ENCODE data around the gene UBE2M. TPM values are rescaled to one million over a fixed set of nuclear protein-coding genes. Genes with fewer than 3 reads are reported as not detected.
"Not testable (repeated sequence)": the region's sequence is repeated elsewhere in the genome, so short reads cannot be mapped to it uniquely, and the experiment has no call there.

UBE2M gene
- polyA plus RNA-seq, 1 experiment: 82.5 TPM

DNA sequence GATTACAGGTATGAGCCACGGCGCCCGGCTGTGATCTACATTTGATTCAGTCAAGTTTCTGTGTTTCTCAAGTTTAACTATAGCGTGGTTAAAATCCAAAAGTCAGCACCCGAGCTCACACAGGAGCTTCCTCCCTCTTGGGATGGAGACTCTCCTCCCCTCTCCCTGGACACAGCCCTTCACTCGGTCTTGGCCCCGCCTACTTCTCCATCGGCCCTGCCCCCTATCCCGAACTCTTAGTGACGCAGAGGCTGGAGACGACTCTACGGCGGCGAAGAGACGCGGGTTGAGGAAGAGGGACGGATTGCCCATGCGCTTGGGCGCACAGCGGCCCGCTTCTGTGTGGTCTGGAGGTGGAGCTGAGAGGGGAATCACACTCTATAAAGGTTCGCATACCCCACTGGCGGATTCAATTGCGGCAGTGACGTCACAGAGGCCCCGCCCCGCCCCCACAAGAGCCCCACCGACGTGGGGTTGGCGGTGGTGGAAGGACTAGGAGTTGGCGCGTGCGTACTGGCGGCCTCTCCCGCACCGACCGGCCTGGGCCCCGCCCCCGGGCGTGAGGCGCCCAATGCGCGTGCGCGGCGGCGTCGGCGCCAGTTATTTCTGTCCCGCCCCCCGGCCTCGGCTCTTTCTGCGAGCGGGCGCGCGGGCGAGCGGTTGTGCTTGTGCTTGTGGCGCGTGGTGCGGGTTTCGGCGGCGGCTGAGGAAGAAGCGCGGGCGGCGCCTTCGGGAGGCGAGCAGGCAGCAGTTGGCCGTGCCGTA lies 14.4 kb downstream of the UBE2M start, which contains the start of gene TRIM28:
TSS of gene TRIM28 (plus strand) at position 239 of the 765 bp plus-strand sequence. CDS start 694 bp downstream, outside the sequence.
- ChIA-PET CTCF (interaction anchor here (0.6 to 1.4 kb wide), 4 partner anchors 24 to 714 kb away, joined by 3 to 5 read pairs (median 3); partner anchors contain the start of genes ZBTB45 and ZNF587B), POLR2A (interaction anchor here (0.6 to 3.2 kb wide), 15 partner anchors 10 to 1138 kb away, joined by 3 to 54 read pairs (median 5); partner anchors contain the start of genes CHMP2A, UBE2M, ZBTB45 and ZNF324B)
- Histone ChIP-seq H3K9me3 (ENCODE audit: control insufficient read depth, insufficient read depth, low read length) (no peaks in the 10 kb centered on the region; the same call in 1 of the 2 replicates), H3K27me3 (ENCODE audit: control insufficient read depth, insufficient read depth, low read length) (peaks cover 6% of the 10 kb centered on the region), H3K4me3 (ENCODE audit: low read depth, low read length) (peak within 1 kb of the TSS; percentile 84), H3K27ac (ENCODE audit: low read depth, low read length) (peak within 1 kb of the TSS; percentile 97)
- DNase-seq (ENCODE audit: low read depth, low spot score): peak; percentile 99
- TF ChIP-seq, protein P1, sequence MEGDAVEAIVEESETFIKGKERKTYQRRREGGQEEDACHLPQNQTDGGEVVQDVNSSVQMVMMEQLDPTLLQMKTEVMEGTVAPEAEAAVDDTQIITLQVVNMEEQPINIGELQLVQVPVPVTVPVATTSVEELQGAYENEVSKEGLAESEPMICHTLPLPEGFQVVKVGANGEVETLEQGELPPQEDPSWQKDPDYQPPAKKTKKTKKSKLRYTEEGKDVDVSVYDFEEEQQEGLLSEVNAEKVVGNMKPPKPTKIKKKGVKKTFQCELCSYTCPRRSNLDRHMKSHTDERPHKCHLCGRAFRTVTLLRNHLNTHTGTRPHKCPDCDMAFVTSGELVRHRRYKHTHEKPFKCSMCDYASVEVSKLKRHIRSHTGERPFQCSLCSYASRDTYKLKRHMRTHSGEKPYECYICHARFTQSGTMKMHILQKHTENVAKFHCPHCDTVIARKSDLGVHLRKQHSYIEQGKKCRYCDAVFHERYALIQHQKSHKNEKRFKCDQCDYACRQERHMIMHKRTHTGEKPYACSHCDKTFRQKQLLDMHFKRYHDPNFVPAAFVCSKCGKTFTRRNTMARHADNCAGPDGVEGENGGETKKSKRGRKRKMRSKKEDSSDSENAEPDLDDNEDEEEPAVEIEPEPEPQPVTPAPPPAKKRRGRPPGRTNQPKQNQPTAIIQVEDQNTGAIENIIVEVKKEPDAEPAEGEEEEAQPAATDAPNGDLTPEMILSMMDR (IDR thresholded peaks at IDR 0.05; ENCODE audit: low read depth, low read length): no peak

DNA sequence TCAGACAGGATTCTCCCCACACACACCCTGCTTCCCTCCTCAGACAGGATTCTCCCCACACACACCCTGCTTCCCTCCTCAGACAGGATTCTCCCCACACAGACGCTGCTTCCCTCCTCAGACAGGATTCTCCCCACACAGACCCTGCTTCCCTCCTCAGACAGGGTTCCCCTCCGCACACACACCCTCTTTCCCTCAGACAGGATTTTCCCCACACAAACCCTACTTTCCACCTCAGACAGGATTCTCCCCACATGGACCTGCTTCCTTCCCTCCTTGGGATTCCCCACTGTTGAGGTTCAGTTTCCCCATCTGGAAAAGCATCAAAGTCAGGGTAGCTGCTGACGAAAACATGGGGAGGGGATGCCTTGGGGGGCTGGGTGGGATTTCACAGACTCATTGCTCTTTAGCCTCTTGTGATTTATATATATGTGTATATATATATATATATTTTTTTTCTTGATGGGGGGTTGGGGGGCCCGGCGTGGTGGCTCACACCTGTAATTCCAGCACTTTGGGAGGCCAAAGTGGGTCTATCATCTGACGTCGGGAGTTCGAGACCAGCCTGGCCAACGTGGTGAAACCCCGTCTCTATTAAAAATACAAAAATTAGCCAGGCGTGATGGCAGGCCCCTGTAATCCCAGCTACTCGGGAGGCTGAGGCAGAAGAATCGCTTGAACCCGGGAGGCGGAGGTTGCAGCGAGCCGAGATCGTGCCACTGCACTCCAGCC lies 15.6 kb downstream of the UBE2M start:
- CTCF ChIA-PET: interaction anchor here (1.1 to 1.4 kb wide), 3 partner anchors 23 to 38 kb away, joined by 3 to 5 read pairs (median 3); partner anchors contain the start of gene ZBTB45
- POLR2A ChIA-PET: interaction anchor here (1.0 to 3.2 kb wide), 4 partner anchors 11 to 91 kb away, joined by 4 to 54 read pairs (median 34); partner anchors contain the start of genes CHMP2A, UBE2M, ZBTB45 and ZNF324B
- not testable (repeated sequence) for DNase-seq (ENCODE audit: low read depth, low spot score); H3K9me3 ChIP-seq (ENCODE audit: control insufficient read depth, insufficient read depth, low read length)
- peaks cover 18% of the 10 kb centered on the region for H3K27me3 ChIP-seq (ENCODE audit: control insufficient read depth, insufficient read depth, low read length)
- H3K27ac ChIP-seq (ENCODE audit: low read depth, low read length): peak overlapping the region; percentile 97
- H3K4me3 ChIP-seq (ENCODE audit: low read depth, low read length): peak overlapping the region; percentile 38; the same call in 1 of the 2 replicates

DNA sequence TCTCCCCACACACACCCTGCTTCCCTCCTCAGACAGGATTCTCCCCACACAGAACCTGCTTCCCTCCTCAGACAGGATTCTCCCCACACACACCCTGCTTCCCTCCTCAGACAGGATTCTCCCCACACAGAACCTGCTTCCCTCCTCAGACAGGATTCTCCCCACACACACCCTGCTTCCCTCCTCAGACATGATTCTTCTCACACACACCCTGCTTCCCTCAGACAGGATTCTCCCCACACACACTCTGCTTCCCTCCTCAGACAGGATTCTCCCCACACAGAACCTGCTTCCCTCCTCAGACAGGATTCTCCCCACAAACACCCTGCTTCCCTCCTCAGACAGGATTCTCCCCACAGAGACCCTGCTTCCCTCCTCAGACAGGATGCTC lies 19.2 kb downstream of the UBE2M start:
- peaks cover 25% of the 10 kb centered on the region for H3K27me3 ChIP-seq (ENCODE audit: control insufficient read depth, insufficient read depth, low read length)
- DNase-seq (ENCODE audit: low read depth, low spot score); H3K27ac ChIP-seq (ENCODE audit: low read depth, low read length); H3K9me3 ChIP-seq (ENCODE audit: control insufficient read depth, insufficient read depth, low read length); H3K4me3 ChIP-seq (ENCODE audit: low read depth, low read length); CTCF ChIA-PET; POLR2A ChIA-PET: not testable (repeated sequence)

DNA sequence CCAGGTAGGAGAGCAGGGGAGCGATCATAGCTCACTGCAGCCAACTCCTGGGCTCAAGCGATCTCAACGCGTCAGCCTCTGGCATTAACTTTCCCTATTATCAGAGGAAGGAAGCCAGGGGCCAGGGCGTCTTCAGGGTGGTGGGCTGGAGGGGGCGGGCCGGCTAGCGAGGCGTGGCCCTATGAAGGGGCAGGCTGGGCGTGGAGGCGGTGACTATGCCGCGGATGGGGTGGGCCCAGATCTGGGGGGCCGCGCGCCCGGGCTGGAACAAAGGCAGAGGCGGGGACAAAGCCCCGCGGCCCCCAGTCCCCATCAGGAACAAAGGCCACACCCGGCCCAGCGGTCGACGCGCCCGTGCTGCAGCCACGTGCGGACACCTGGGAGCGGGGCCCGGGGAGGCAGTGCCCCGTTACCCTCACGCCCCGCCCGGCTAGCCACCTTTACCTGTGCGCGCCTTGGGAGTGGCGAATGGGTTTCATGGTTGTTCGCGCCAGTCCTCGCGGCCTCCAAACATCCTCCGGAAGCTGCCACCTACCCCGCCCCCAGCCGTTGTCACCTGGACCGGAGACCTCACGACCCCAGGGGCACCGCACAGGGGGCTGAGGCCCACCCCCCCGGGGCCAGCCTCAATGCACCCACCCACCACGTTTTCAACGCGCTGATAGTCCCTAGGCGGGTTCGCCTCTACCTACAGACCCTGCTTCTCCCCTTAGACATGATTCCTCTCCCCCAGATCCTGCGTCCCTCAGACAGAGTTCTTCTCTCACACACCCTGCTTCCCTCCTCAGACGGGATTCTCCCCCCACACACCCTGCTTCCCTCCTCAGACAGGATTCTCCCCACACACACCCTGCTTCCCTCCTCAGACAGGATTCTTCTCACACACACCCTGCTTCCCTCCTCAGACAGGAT lies 19.9 kb downstream of the UBE2M start:
- ChIA-PET POLR2A (no interaction called here), CTCF (interaction anchor here (0.7 to 1.0 kb wide), 2 partner anchors 19 to 47 kb away, joined by 4 to 5 read pairs; partner anchors contain the start of gene ZBTB45)
- DNase-seq (ENCODE audit: low read depth, low spot score): no peak
- Histone ChIP-seq H3K27ac (ENCODE audit: low read depth, low read length) (no peak overlapping the region), H3K9me3 (ENCODE audit: control insufficient read depth, insufficient read depth, low read length) (no peaks in the 10 kb centered on the region; the same call in 1 of the 2 replicates), H3K27me3 (ENCODE audit: control insufficient read depth, insufficient read depth, low read length) (peaks cover 27% of the 10 kb centered on the region), H3K4me3 (ENCODE audit: low read depth, low read length) (peak overlapping the region; percentile 31; the same call in 1 of the 2 replicates)
- TF ChIP-seq, protein P1 (IDR thresholded peaks at IDR 0.05; ENCODE audit: low read depth, low read length): no peak

DNA sequence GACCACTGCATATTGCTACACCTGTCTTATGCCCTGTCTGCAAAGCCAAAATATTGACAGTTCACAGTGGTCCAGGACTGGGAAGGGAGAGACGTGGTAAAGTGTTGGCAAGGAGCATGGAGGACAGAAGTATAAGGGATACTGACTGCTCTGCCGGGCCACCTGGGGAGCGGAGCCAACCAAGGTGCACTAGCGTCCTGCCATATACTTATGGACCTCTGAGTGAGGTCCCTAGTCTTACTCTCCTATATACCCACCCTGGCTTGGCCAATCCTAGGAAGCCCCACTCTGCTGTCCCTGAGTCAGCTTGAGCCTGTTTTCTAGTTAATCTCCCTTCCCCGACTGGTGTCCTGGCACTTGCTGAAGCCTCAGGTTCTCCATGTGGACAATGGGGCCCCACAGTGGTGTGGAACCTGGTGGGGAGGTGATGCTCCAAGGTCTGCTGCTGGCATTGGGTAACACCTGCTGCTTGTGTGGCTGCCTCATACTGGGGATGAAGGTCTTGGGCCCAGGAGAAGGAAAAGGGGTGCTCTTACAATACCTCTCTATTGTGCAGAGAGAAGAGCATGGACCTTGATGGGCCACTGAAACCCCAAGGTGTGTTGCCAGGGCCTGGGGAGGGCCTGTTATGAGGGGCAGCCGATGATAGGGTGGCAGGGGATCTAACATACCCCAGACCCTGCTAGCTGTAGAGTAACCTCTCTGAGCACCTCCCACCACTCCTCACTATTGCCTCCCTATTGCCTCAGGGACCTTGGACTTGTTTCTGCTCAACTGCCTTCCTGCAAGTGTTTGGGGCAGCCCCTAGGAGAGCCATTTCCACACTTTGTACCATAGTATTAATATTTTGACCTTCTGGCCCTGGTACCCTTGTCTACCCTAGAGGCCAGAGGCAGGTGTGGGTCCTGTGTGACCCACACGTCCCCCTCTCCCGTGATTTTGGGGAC lies 21.3 kb downstream of the UBE2M start:
- CTCF ChIA-PET: interaction anchor here (0.7 to 1.0 kb wide), 2 partner anchors 18 to 48 kb away, joined by 4 to 5 read pairs; partner anchors contain the start of gene ZBTB45
- Histone ChIP-seq H3K4me3 (ENCODE audit: low read depth, low read length) (no peak overlapping the region), H3K27ac (ENCODE audit: low read depth, low read length) (no peak overlapping the region), H3K27me3 (ENCODE audit: control insufficient read depth, insufficient read depth, low read length) (peaks cover 28% of the 10 kb centered on the region), H3K9me3 (ENCODE audit: control insufficient read depth, insufficient read depth, low read length) (no peaks in the 10 kb centered on the region; the same call in 1 of the 2 replicates)
- TF ChIP-seq, protein P1 (IDR thresholded peaks at IDR 0.05; ENCODE audit: low read depth, low read length): no peak
- POLR2A ChIA-PET: no interaction called here
- DNase-seq (ENCODE audit: low read depth, low spot score): no peak
